GM10847 (cell line): ENCODE measurements around the gene DMRTA2.

Experiments
- POLR2A ChIP-seq: IDR thresholded peaks from 2 replicates; pipeline ENCODE4 v1.6.1; 2011; ENCODE audit not compliant: insufficient read length; ENCODE audit errors: extremely low read depth

Gene DMRTA2

GRCh38 chr1:50417946-50418599, 5.2 kb downstream of the DMRTA2 start:
- TF ChIP-seq POLR2A = no peak

GRCh38 chr1:50417507-50417906, 5.7 kb downstream of the DMRTA2 start:
- TF ChIP-seq POLR2A = no peak

GRCh38 chr1:50416553-50417453, 6.4 kb downstream of the DMRTA2 start:
- no peak for TF ChIP-seq POLR2A

GRCh38 chr1:50416150-50416527, 7.1 kb downstream of the DMRTA2 start:
- no peak for TF ChIP-seq POLR2A

GRCh38 chr1:50415235-50416149, 7.8 kb downstream of the DMRTA2 start:
- TF ChIP-seq POLR2A = no peak

- TF ChIP-seq POLR2A = no peak
These were observed 8.4 kb downstream of the DMRTA2 start for GRCh38 chr1:50414853-50415234.

- TF ChIP-seq POLR2A = no peak
These were observed 10.3 kb downstream of the DMRTA2 start for GRCh38 chr1:50412813-50413476.

- TF ChIP-seq POLR2A = no peak
These were observed 17.4 kb downstream of the DMRTA2 start for GRCh38 chr1:50405814-50406213.

- TF ChIP-seq POLR2A = no peak
These were observed 29.6 kb downstream of the DMRTA2 start for GRCh38 chr1:50393522-50394120.

- no peak for TF ChIP-seq POLR2A
These were observed 44.5 kb downstream of the DMRTA2 start for GRCh38 chr1:50378770-50379169.

- TF ChIP-seq POLR2A = no peak
These were observed 49.7 kb downstream of the DMRTA2 start for GRCh38 chr1:50373532-50373931.

GRCh38 chr1:50371749-50372148, 51.5 kb downstream of the DMRTA2 start:
- no peak for TF ChIP-seq POLR2A

GRCh38 chr1:50369830-50370229, 53.4 kb downstream of the DMRTA2 start:
- TF ChIP-seq POLR2A = no peak

GRCh38 chr1:50369008-50369634, 54.1 kb downstream of the DMRTA2 start:
- TF ChIP-seq POLR2A = no peak
